ENCODE results near the gene KCTD12.

Gene KCTD12

GRCh38 chr13:76853921-76854608, 32.1 kb downstream of the KCTD12 start:
- DNase-seq (ENCODE audit: low spot score), result no peak

- DNase-seq (ENCODE audit: low spot score), result no peak
Observed at GRCh38 chr13:76853481-76853880, 32.7 kb downstream of the KCTD12 start.

- no peak for DNase-seq (ENCODE audit: low spot score)
Observed at GRCh38 chr13:76852986-76853385, 33.2 kb downstream of the KCTD12 start.

GRCh38 chr13:76851961-76852360, 34.2 kb downstream of the KCTD12 start:
- DNase-seq (ENCODE audit: low spot score), result no peak

- DNase-seq (ENCODE audit: low spot score), result no peak
Observed at GRCh38 chr13:76849493-76849892, 36.7 kb downstream of the KCTD12 start.

DNA sequence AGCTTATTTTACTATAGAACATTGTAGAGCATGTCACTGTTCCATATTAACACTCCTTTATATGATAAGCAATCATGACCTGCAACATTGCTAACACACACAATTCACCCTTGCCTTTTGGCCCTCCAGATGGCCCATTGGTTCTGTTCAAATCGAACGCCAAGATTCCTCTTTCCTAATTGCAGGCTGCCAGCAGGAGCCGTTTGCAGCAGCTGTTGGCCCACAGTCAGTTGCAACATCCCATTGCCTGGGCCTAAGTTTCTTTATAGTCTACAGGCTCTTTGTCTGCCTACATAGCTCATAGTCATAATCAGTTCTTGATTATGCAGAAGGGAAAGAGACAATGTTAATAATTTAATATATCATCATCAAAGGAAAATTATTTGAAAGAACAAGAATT, 37.6 kb downstream of the KCTD12 start:
- no peak for DNase-seq (ENCODE audit: low spot score)

DNA sequence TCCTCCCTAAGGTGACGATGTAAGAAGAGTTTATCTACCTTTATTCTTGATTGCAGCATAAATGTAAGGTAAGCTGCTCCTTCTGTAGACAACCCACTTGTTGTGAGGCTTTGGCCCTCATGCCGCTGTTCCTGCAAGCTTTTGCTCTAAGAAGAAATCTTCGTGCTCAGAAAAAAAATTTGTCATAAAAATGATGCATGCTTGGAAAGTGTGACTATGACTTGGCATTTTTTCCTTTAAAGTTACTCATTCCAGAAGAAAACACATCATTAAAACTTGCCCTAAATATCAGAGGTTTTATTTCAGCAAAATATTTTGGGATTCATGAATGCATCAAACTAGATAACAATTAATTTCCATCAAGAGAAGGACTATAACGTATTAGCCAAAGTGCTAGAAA, 39.8 kb downstream of the KCTD12 start:
- no peak for DNase-seq (ENCODE audit: low spot score)

GRCh38 chr13:76845865-76846264, 40.3 kb downstream of the KCTD12 start:
- DNase-seq (ENCODE audit: low spot score), result no peak

GRCh38 chr13:76845367-76845766, 40.8 kb downstream of the KCTD12 start:
- no peak for DNase-seq (ENCODE audit: low spot score)

DNA sequence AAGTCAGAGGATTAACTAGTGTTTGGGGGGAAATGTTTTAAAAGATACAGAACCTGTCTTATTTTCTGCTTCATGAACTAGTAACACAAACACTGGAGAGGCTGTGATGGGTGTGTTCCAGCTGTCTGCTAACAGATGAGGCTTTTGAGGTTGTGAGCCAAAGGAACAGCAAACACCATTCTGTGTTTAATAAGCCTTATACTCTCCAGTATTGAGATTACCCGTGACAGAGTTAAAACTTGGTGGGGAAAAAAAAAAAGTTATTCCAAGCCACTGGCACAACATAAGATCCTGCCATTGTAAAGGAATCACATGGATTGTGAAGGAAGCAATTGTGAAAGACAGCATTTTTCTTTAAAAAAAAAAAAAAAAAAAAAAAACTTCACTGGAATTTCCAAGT, 48.4 kb downstream of the KCTD12 start:
- no peak for DNase-seq (ENCODE audit: low spot score)

GRCh38 chr13:76836311-76836710, 49.9 kb downstream of the KCTD12 start:
- no peak for DNase-seq (ENCODE audit: low spot score)

DNA sequence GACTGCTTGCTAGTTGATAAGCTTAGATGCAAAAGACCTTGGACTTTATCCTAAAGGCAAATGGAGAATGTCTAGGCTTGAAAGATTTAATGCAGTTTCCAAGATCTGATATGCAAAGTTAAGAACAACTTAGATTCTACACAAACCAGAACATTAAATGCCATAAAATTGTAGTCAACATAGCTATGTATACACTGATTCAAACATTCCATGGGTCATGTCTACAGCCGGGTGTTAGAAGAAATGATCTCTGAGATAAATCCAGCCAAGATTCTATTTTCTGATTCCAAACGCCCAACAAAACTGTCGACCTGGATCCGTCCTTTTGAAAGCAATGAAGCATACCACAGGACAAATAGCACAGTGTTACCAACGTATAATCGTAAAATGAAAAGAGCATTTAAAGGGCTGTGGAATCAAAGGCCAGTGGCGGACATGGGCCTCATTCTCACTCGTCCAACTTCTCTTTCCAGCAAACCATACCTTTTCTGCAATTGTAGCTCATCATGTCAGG, 52.7 kb downstream of the KCTD12 start:
- DNase-seq (ENCODE audit: low spot score), result no peak

- DNase-seq (ENCODE audit: low spot score), result no peak
Observed at GRCh38 chr13:76832258-76832988, 53.8 kb downstream of the KCTD12 start.

GRCh38 chr13:76830805-76831204, 55.4 kb downstream of the KCTD12 start:
- no peak for DNase-seq (ENCODE audit: low spot score)
